HG03442 (cell line): ENCODE measurements around the gene SLC39A3.

Experiments used
- ATAC-seq: cut with Tn5 transposase; IDR thresholded peaks from one replicate; pipeline ENCODE4 v1.9.1; 2021; ENCODE audit warnings: mild to moderate bottlenecking, moderate library complexity; ENCODE audit not compliant: unreplicated experiment

SLC39A3 gene

DNA sequence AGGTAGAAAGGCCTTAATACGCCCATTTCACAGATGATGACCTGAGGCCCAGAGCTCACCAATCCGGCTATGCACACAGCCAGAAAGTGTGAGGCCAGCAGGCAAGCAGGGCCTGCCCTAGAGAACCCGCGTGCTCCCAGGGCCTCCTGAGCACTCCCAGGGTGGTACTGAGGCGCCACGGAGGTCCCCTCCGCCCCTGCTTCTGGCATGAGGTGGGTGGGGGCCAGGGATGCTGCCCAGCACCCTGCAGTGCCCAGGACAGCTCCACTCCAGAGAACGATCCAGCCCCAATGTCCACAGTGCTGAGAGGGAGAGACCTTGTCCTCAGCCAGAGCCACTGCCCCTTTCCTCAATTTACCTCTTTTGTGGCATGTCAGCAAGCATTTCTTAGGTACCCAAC lies 29.4 kb upstream of the SLC39A3 start:
- ATAC-seq = no peak

DNA sequence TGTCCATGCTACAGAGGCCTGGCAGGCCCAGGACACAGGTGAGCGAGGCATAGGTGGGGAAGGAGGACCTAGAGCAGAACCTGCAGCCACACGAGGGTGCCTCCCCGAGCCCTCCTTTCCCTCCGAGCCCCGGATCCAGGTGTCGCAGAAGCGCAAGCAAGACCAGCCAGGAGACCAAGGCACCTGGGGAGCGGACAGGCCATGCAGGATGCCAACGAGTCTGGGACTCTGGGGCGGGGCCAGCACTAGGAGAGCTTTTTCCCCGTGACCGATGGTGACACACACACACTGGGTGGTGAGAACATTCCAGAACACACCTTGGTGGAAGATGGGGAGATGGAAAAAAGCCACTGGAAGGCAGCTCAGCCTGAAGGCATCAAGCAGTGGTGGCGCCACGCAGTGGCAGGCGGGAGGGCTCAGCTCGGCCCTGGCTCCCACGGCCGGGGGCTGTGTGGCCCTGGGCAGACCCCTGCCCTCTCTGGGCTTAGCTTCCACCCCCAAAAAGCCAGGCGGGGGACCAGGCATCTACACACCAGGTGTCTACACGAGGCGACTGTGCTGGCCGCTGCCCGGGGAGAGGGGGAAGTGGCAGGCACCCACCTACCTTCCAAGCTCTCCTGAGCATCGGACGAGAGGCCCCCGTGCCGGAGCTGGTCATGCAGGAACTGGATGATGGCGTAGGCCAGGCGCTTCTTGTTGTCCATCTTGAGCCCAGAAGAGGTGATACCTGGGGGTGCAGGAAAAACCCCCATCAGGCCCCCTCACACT lies 28.7 kb upstream of the SLC39A3 start:
- no peak for ATAC-seq

- ATAC-seq = no peak
These were observed 27.9 kb upstream of the SLC39A3 start for GRCh38 chr19:2767688-2768087.

- ATAC-seq = no peak
These were observed 27.0 kb upstream of the SLC39A3 start for GRCh38 chr19:2766594-2767372.

DNA sequence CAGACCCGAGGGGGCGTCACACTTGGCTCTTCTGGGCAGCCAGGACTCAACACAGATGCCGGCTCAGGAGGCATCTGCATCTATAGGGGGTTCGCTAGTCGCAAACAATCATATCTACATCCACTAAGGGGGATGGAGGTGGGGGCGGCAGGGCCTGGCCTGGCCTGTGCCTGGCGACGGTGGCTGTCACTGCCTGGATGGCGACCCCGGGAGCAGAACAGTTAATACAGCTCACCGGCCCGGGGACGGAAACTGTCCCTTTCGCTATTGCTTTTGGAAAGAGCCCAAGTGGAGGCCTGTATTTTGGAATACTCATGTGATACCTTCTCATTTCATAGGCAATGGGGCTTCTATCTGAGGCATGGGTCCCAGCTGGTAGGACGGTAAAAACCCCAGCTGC lies 25.6 kb upstream of the SLC39A3 start:
- ATAC-seq = no peak

- no peak for ATAC-seq
These were observed 25.1 kb upstream of the SLC39A3 start for GRCh38 chr19:2764945-2765344.

GRCh38 chr19:2763687-2764086 lies 23.9 kb upstream of the SLC39A3 start:
- ATAC-seq = no peak

GRCh38 chr19:2762783-2763496 lies 23.1 kb upstream of the SLC39A3 start:
- no peak for ATAC-seq

GRCh38 chr19:2761876-2762782 lies 22.3 kb upstream of the SLC39A3 start:
- no peak for ATAC-seq

DNA sequence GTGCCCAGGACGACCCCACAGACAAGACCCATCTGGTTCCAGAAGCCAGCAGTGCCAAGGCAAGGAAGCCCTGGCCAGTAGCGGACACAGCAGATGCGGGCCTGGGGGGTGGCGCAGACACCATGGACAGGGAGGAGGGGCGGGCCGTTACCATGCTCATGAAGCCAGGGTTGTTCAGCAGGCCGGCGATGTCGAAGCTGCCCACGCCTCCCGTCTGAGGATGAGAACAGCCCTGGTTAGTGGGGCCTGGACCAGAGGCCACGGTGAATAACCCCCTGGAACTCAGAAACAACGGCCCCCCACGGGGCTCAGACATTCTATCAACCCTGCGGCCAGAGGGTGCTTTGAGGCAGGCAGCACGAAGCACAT lies 21.5 kb upstream of the SLC39A3 start:
- no peak for ATAC-seq

DNA sequence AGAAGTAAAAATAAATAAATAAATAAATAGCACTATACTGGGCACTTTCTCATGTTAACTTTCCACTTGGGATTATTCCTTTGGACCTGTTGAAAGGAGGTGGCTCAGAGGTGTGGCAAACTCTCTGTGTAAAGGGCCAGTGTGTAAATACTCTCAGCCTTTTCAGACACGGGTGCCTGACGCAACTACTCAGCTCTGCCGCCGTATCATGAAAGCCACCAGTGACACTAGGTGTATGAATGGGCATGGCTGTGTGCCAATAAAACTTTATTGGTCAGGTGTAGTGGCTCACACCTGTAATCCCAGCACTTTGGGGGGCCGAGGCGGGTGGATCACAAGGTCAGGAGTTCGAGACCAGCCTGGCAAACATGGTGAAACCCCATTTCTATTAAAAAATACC lies 20.1 kb upstream of the SLC39A3 start:
- no peak for ATAC-seq

- no peak for ATAC-seq
These were observed 19.5 kb upstream of the SLC39A3 start for GRCh38 chr19:2759362-2759761.

DNA sequence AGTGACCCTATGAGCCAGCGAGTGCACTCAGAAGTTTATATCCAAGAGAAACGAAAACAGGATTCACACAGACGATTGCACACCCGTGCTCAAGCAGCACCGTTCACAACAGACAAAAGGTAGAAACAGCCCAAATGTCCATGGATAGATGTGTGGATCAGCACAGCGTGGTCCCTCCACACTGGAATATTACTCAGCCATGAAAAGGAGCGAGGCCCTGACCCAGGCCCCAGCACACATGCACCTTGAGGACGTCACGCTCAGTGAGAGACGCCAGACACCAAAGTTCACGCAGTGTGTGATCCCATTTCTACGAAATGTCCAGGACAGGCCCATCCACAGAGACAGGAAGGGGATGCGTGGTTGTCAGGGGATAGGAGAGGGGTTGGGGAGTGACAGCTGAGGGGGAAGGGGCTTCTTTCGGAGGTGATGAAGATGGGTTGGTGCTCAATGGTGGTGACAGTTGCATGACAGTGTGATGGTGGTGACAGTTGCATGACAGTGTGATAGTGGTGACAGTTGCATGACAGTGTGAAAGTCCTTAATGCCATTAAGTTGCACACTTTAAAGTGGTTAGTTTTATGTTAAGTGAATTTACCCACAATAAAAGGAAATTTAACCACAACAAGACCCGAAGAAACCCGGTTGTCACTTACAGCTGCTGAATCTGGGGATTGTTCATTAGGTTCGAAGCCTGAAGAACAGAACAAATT lies 18.9 kb upstream of the SLC39A3 start:
- ATAC-seq = no peak

DNA sequence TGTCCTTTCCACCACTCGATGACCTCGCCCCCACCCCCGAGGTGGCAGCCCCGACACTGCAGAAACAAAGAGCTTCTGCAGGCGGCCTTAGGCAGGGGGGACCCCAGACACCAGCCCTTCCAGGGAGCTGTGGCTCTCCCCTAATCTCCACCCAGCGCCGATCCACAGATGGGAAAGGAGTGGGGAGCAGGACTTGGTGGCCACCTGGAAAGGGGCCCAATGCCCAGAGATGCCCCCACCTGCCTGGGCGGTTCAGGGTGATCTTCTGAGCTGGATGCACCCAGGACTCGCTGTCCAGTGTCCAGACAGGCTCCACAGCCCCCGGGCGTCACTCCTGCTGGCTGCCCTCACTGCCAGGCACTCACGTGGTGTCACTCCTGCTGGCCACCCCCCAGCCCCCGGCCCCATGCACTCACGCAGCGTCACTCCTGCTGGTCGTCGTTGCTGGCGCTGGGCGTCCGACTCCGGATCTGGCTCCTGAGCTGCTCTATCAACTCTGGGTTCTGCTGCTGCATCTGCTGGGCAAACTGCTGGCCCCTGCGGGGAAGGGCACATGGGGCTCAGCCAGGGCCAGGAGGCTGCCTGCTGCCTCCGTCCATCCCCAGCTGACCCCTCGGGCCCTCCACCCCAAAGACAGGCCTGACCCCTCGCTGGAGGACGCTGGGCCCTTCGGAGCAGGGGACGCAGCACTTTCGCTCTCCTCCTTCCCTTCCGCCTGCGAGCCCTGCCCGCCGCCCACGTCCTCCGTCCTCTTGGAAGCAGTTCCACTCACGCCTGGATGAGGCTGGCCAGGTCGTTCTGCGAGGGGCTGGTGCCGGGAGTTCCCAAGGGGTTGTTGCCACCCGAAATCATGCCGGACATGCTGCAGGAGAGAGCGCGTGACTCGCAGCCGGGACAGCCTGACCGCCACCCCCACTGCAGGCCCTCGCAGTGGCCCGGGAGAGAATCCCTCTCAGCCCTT lies 17.4 kb upstream of the SLC39A3 start:
- no peak for ATAC-seq

GRCh38 chr19:2756477-2756876 lies 16.7 kb upstream of the SLC39A3 start:
- no peak for ATAC-seq

- no peak for ATAC-seq
These were observed 16.0 kb upstream of the SLC39A3 start for GRCh38 chr19:2755811-2756210.

DNA sequence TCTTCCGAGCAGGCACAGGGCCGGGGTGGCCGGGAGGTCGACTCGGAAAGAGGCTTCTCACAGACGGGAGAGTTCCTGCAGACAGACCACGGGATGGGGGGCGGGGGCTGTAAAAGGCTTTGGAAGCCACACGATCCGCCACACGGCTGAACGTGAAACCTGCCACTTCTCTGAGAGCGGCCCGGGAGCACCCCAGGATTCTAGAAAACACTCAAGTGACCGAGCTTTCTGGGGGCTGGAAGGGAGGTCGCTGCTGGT lies 15.6 kb upstream of the SLC39A3 start:
- ATAC-seq = no peak

GRCh38 chr19:2754659-2755447 lies 15.0 kb upstream of the SLC39A3 start:
- ATAC-seq = no peak

- no peak for ATAC-seq
These were observed 11.6 kb upstream of the SLC39A3 start for GRCh38 chr19:2751438-2751830.
